Choroid plexus epithelial cell (primary cell): ENCODE measurements around the gene PLET1.

Experiments used
- DNase-seq: peaks from one replicate; pipeline ENCODE4 v3.0.0-alpha.2; 2010; ENCODE audit warnings: low read depth
- H3K4me3 ChIP-seq: 2 replicates; pipeline ENCODE4 v1.5.1; 2011; ENCODE audit warnings: low read depth, mild to moderate bottlenecking, control low read depth, low read length, moderate library complexity
- CTCF ChIP-seq: conservative IDR thresholded peaks from 2 replicates; pipeline ENCODE4 v1.5.1; 2011; ENCODE audit warnings: low read depth, mild to moderate bottlenecking, control low read depth, inconsistent platforms, low read length, moderate library complexity

PLET1 gene

GRCh38 chr11:112274007-112274783 is 13.5 kb upstream of the PLET1 start:
- H3K4me3 ChIP-seq = no peak overlapping the region
- TF ChIP-seq CTCF = no peak

GRCh38 chr11:112273066-112273465 is 12.4 kb upstream of the PLET1 start:
- no peak for DNase-seq
- TF ChIP-seq CTCF = no peak
- no peak overlapping the region for H3K4me3 ChIP-seq

More at GRCh38 chr11:112274007-112274783, 13.5 kb upstream of the PLET1 start:
- no peak for DNase-seq

GRCh38 chr11:112271242-112271641 is 10.6 kb upstream of the PLET1 start:
- TF ChIP-seq CTCF = no peak

GRCh38 chr11:112270551-112271180 is 10.0 kb upstream of the PLET1 start:
- no peak overlapping the region for H3K4me3 ChIP-seq
- TF ChIP-seq CTCF = no peak
- DNase-seq = no peak

More at GRCh38 chr11:112271242-112271641, 10.6 kb upstream of the PLET1 start:
- no peak for DNase-seq
- H3K4me3 ChIP-seq = no peak overlapping the region

GRCh38 chr11:112269139-112269538 is 8.5 kb upstream of the PLET1 start:
- TF ChIP-seq CTCF = no peak
- H3K4me3 ChIP-seq = no peak overlapping the region
- DNase-seq = no peak

- DNase-seq = no peak
- no peak for TF ChIP-seq CTCF
- H3K4me3 ChIP-seq = no peak overlapping the region
Measured at GRCh38 chr11:112268406-112268805, 7.7 kb upstream of the PLET1 start.
